Spleen (tissue), 11 donors: Measurements from ENCODE around the gene FNBP1. TPM values are rescaled to one million over a fixed set of nuclear protein-coding genes. Genes with fewer than 3 reads are reported as not detected.

ENCODE experiments used
- DNase-seq: peaks from one replicate; pipeline ENCODE4 v3.0.0-alpha.2; 2020
- H3K27ac ChIP-seq, 8 donors: fragments of 200-600 bp; sonication (generic) in 7 of 8; 1 replicate in 4 of 8; 2 replicates in 4 of 8; pipeline versions ENCODE4 v1.5.0 to v1.8.0; 2016 to 2021; ENCODE audit warnings: inconsistent platforms in 4 of 8, mild to moderate bottlenecking in 4 of 8, moderate library complexity in 1 of 8
- H3K27me3 ChIP-seq, 7 donors: fragments of 200-600 bp; sonication (generic) in 6 of 7; replicated peaks in 1 of 7; 1 replicate in 4 of 7; 2 replicates in 3 of 7; pipeline versions ENCODE4 v1.5.0 to v1.8.0; 2016 to 2021; ENCODE audit warnings: inconsistent platforms in 3 of 7, mild to moderate bottlenecking in 1 of 7
- H3K36me3 ChIP-seq, 6 donors: fragments of 200-600 bp; sonication (generic) in 5 of 6; 1 replicate in 4 of 6; 2 replicates in 2 of 6; pipeline versions ENCODE4 v1.5.0 to v1.8.0; 2016 to 2021; ENCODE audit warnings: inconsistent platforms in 2 of 6
- H3K4me1 ChIP-seq, 6 donors: fragments of 200-600 bp; sonication (generic) in 5 of 6; 1 replicate in 3 of 6; 2 replicates in 3 of 6; pipeline versions ENCODE4 v1.5.0 to v1.8.0; 2016 to 2021; ENCODE audit warnings: inconsistent platforms in 3 of 6
- H3K4me3 ChIP-seq, 8 donors: fragments of 200-600 bp; sonication (generic) in 7 of 8; 1 replicate in 4 of 8; 2 replicates in 4 of 8; pipeline versions ENCODE4 v1.5.0 to v1.8.0; 2016 to 2021; ENCODE audit warnings: inconsistent platforms in 4 of 8, mild to moderate bottlenecking in 4 of 8, moderate library complexity in 2 of 8
- H3K9me3 ChIP-seq, 8 donors: fragments of 200-600 bp; sonication (generic) in 7 of 8; 1 replicate in 4 of 8; 2 replicates in 4 of 8; pipeline versions ENCODE4 v1.5.0 to v1.8.0; 2016 to 2021; ENCODE audit warnings: inconsistent platforms in 4 of 8
- CTCF ChIP-seq, 11 experiments: fragments of 200-600 bp in 7 of 11; fragments of 450-650 bp in 4 of 11; sonication (generic) in 4 of 11; IDR thresholded peaks in 8 of 11; conservative IDR thresholded peaks in 3 of 11; 1 replicate in 7 of 11; 2 replicates in 4 of 11; pipeline versions ENCODE4 v1.4.0 to v1.8.0; 2016 to 2021; ENCODE audit warnings: antibody characterized with exemption in 11 of 11, inconsistent platforms in 4 of 11, mild to moderate bottlenecking in 1 of 11
- POLR2A ChIP-seq, 3 donors: fragments of 450-650 bp; IDR thresholded peaks; one replicate each; pipeline ENCODE4 v1.5.1; 2017; ENCODE audit warnings: antibody characterized with exemption in 3 of 3, mild to moderate bottlenecking in 1 of 3
- POLR2AphosphoS5 ChIP-seq, 3 donors: sonication (generic); formaldehyde crosslinking; IDR thresholded peaks; one replicate each; pipeline ENCODE4 v1.5.1; 2017; ENCODE audit warnings: antibody characterized with exemption in 3 of 3
- WGBS, 5 donors: extraction: QIAGEN DNeasy Blood & Tissue Kit in 3 of 5; methylation state at CpG; one replicate each; pipeline versions ENCODE4 v1.1.5 to v1.1.7; 2013 to 2018; 5-methylcytosine and 5-hydroxymethylcytosine counted together
- intact Hi-C: fragments of 100-400 bp; cut with DNase I; formaldehyde crosslinking; loops from one replicate; pipeline ENCODE4 v1.15.0; 2023; ENCODE audit warnings: low total_unique reads
- polyA plus RNA-seq, 3 donors: library from polyadenylated mRNA; stranded (reverse); fragments of 200-250 nt; gene quantifications; one replicate each; pipeline ENCODE4 v1.2.1, GENCODE V29; 2013
- total RNA-seq, 7 donors: library from RNA; depleted of rRNA in 3 of 7; stranded (reverse); fragments of >200 nt in 3 of 7; fragmentation: NEBNext Ultra II Directional in 4 of 7; extraction: Animal tissue kit (Norgen Biotek cat#: 25700) in 4 of 7; gene quantifications; one replicate each; pipeline versions ENCODE4 v1.1.0 to v1.2.1, GENCODE V29; 2016 to 2021
- donor health status: healthy with polysubstance abuse.
- donor health status: DM: no; HTN: no; CAD: no; lungs with moderate emphysema.
- donor health status: DM: no; HTN: no; CAD: no.
- donor health status: Bipolar disorder and iron deficiency.
- donor health status: healthy.
- donor health status: DM: no; HTN: no; CAD: no.
- donor health status: DM: yes; HTN: yes; CAD: no.

FNBP1 gene
- total and polyA plus RNA-seq, 10 donors = 40.6 to 156 (median 146) TPM

- Histone ChIP-seq H3K36me3 (peaks cover 0 to 87% (median 16%) of the 10 kb centered on the region in 6 donors), H3K4me1 (peaks cover 0 to 84% (median 46%) of the 10 kb centered on the region in 6 donors)
These were observed 175.6 kb downstream of the FNBP1 start for GRCh38 chr9:129867136-129868022.

GRCh38 chr9:129866394-129867135, 176.4 kb downstream of the FNBP1 start:
- DNase-seq = no peak
- 63 to 75% (median 68%) methylated on average over 16 to 17 of the region's 17 CpGs for WGBS, 5 donors
- peaks cover 0 to 95% (median 21%) of the 10 kb centered on the region in 6 donors for H3K36me3 ChIP-seq
- TF ChIP-seq POLR2AphosphoS5 (IDR thresholded peaks at IDR 0.05) = peak in 2 of 3 donors; percentile 11 to 37
- TF ChIP-seq CTCF (IDR thresholded peaks at IDR 0.05 in 8 of 11, conservative IDR thresholded peaks at IDR 0.05 in 3 of 11) = no peak
- TF ChIP-seq POLR2A (IDR thresholded peaks at IDR 0.05) = no peak
- H3K4me3 ChIP-seq = no peak overlapping the region
- H3K27ac ChIP-seq = peak overlapping the region; percentile 15 to 91 (median 46)
- H3K4me1 ChIP-seq = peaks cover 0 to 92% (median 48%) of the 10 kb centered on the region in 6 donors
- intact Hi-C loops = no loop called here
- H3K9me3 ChIP-seq = no peaks in the 10 kb centered on the region
- H3K27me3 ChIP-seq = no peaks in the 10 kb centered on the region

More at GRCh38 chr9:129867136-129868022, 175.6 kb downstream of the FNBP1 start:
- intact Hi-C loops = no loop called here
- TF ChIP-seq CTCF (IDR thresholded peaks at IDR 0.05 in 8 of 11, conservative IDR thresholded peaks at IDR 0.05 in 3 of 11) (no peak), POLR2AphosphoS5 (IDR thresholded peaks at IDR 0.05) (no peak)
- no peaks in the 10 kb centered on the region for H3K27me3 ChIP-seq
- WGBS, 5 donors = 75 to 80% (median 78%) methylated on average over 13 to 17 of the region's 17 CpGs
- H3K4me3 ChIP-seq = no peak overlapping the region
- H3K9me3 ChIP-seq = no peaks in the 10 kb centered on the region
- H3K27ac ChIP-seq = peak overlapping the region; percentile 15 to 91 (median 42)
- no peak for DNase-seq

GRCh38 chr9:129865668-129866320, 177.2 kb downstream of the FNBP1 start:
- no peak for DNase-seq
- 67 to 81% (median 71%) methylated on average over 14 of the region's 14 CpGs for WGBS, 5 donors
- Histone ChIP-seq H3K9me3 (no peaks in the 10 kb centered on the region), H3K27me3 (no peaks in the 10 kb centered on the region), H3K36me3 (peaks cover 0 to 97% (median 29%) of the 10 kb centered on the region in 6 donors), H3K4me1 (peaks cover 0 to 91% (median 48%) of the 10 kb centered on the region in 6 donors), H3K27ac (peak overlapping the region in 5 of 8 donors; percentile 23 to 91 (median 81)), H3K4me3 (no peak overlapping the region)
- intact Hi-C loops = no loop called here
- no peak for TF ChIP-seq POLR2A (IDR thresholded peaks at IDR 0.05)
- TF ChIP-seq POLR2AphosphoS5 (IDR thresholded peaks at IDR 0.05) = no peak
- no peak for TF ChIP-seq CTCF (IDR thresholded peaks at IDR 0.05 in 8 of 11, conservative IDR thresholded peaks at IDR 0.05 in 3 of 11)
